Omental fat pad (tissue), 4 donors: ENCODE results near the gene PDZRN3. TPM values are rescaled to one million over a fixed set of nuclear protein-coding genes. Genes with fewer than 3 reads are reported as not detected.

Source experiments
- ATAC-seq: fragments of 150-250 bp; one replicate; pipeline ENCODE4 v1.9.1; 2016; ENCODE audit warnings: mild to moderate bottlenecking, moderate library complexity; ENCODE audit not compliant: low FRiP score
- DNase-seq: peaks from one replicate; pipeline ENCODE4 v3.0.0-alpha.2; 2019; ENCODE audit warnings: low spot score
- total RNA-seq, 4 donors: library from RNA; depleted of rRNA; stranded (reverse); fragments of >200 nt; gene quantifications; one replicate each; pipeline ENCODE4 v1.1.0, GENCODE V29; 2016
- TF ChIP-seq, protein P1 (sequence below), 3 donors: fragments of 450-650 bp; IDR thresholded peaks; one replicate each; pipeline ENCODE4 v1.5.1; 2016 to 2017; ENCODE audit warnings: antibody characterized with exemption in 3 of 3, mild to moderate bottlenecking in 3 of 3, moderate library complexity in 2 of 3

The PDZRN3 gene
- total RNA-seq, 4 donors from 2014 or later, result 22.8 to 47.4 (median 37.5) TPM

DNA sequence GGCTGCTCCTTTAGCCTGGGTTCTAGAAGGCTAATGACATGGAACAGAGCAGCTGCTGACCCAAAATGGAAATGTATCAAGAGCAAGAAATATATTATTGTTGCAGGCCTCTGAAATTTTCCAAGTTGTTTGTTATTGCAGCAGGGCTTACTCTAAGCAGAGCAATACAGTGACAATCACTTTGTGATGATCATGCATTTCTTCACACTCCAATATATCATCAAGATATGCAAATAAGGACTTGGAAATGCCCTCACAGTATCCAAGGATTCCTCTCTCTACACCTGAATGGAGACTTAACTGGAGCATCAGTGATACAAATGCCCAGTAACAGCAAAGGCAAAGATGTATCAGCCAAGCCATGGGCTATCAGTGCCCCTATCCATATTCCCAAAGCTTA lies 89.6 kb downstream of the PDZRN3 start:
- ATAC-seq, result no peak
- TF ChIP-seq, protein P1, sequence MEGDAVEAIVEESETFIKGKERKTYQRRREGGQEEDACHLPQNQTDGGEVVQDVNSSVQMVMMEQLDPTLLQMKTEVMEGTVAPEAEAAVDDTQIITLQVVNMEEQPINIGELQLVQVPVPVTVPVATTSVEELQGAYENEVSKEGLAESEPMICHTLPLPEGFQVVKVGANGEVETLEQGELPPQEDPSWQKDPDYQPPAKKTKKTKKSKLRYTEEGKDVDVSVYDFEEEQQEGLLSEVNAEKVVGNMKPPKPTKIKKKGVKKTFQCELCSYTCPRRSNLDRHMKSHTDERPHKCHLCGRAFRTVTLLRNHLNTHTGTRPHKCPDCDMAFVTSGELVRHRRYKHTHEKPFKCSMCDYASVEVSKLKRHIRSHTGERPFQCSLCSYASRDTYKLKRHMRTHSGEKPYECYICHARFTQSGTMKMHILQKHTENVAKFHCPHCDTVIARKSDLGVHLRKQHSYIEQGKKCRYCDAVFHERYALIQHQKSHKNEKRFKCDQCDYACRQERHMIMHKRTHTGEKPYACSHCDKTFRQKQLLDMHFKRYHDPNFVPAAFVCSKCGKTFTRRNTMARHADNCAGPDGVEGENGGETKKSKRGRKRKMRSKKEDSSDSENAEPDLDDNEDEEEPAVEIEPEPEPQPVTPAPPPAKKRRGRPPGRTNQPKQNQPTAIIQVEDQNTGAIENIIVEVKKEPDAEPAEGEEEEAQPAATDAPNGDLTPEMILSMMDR (IDR thresholded peaks at IDR 0.05), result no peak
- no peak for DNase-seq

DNA sequence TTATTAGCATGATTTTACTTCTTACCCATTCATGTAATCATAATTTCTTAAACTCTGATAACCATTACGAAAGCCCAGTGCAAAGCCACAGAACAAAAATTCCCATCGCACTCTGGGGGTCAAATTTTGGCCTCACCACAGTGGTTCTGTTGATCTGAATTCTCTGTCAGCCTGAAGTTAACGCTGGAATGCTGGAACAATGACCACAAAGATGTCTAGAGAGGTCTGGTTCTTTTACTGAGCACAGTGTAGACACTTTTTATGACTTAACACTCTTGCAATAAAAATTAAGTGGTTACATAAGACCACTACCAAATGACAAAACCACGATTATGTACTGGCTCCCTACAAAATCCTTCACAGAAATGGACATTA lies 94.7 kb downstream of the PDZRN3 start:
- no peak for ATAC-seq
- DNase-seq, result no peak
- TF ChIP-seq, protein P1 (IDR thresholded peaks at IDR 0.05), result no peak

DNA sequence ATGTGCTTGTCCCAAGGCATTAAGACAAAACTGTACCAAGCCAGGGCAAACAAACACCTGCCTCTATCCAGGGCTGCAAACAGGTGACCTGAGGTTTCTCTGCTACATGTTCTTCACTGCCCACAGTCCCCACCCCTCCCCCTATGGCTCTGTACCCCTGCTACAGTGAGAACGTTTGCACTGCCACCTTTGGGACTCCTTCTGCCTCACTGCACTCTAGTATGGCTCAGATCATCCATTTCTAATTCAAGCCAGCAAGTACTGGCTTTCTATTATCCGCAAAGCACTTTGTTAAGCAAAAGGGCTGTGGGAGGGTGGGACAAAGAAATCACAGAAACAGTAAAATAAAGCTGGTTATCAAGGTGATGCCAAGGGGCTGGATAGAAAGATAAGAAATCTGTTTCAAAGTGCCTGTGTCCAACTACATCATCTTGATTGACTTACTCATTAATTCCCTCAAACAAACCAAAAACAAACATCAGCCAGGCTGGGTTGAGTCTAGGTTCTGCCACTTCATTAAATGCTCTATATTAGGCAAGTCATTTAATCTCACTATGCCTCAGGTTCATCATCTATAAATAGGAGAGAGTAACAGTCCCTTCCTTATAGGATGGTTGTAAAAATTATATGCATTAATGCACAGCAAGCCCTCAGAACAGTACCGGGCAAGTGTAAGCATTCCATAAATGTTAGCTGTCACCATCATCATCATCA lies 95.3 kb downstream of the PDZRN3 start:
- TF ChIP-seq, protein P1 (IDR thresholded peaks at IDR 0.05), result no peak
- ATAC-seq, result no peak
- DNase-seq, result no peak

DNA sequence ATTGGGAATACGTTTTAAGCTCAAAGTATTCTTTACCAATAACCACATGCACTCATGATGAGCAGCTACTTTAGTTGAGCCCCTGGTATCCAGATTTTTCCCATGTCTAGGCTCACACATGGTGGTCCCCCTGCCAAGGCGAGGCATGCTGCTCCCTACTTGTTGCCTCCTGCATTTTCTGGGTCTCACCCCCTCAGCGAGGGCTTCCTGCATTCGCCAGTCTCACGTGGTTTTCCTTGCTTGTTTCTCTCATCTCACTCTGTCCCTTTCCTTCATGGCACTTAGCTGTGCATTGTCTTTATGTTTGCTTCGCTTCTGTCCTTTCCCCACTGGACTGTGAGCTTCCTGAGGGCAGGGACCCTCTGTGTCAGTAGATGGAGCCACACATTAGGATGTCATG lies 99.2 kb downstream of the PDZRN3 start:
- TF ChIP-seq, protein P1 (IDR thresholded peaks at IDR 0.05), result no peak
- ATAC-seq, result no peak
- DNase-seq, result no peak

DNA sequence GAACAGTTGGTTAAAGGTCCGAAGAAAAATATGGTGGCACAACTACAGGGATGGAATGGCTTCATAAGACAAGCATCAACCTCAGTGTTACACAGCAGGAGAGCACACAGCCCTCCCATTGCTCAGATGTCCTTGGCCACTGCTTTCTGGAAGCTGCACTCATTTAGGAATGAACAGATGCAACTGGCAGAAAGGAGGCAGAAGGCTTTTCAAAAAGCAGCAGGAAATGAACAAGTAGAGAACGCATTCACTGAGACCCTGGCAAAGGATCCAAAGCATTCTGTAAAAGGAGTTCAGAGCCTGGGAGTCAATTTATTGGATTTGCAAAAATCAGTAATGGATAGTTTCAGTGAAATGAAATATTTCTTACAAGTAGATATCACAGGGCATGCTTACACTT lies 101.1 kb downstream of the PDZRN3 start:
- no peak for DNase-seq
- ATAC-seq, result no peak
- TF ChIP-seq, protein P1 (IDR thresholded peaks at IDR 0.05), result no peak

DNA sequence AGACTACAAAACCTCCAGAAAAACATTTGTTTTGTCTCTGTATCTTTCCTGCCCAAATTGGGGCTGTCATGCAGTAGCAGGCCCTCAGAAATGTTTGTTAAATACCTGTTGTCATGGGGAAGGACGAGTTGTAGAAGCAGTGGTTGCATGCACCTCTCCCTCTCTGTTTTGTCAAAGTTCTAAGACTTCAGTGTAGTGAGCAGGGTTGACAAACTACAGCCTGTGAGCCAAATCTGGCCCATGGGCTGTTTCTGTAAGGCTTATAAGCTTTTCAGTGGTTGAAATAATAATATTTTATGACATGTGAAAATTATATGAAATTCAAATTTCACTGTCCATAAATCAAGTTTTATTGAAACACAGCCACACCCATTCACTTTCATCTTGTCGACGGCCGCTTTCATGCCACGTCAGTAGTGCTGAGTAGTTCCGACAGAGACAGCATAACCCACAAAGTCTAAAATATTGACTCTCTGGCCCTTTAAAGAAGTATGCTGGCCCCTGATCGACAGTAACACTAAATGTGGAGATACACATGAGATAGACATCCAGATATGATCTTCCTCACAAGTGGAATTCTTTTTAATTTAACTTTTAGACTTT lies 102.9 kb downstream of the PDZRN3 start:
- TF ChIP-seq, protein P1 (IDR thresholded peaks at IDR 0.05), result no peak
- no peak for DNase-seq
- ATAC-seq, result no peak

DNA sequence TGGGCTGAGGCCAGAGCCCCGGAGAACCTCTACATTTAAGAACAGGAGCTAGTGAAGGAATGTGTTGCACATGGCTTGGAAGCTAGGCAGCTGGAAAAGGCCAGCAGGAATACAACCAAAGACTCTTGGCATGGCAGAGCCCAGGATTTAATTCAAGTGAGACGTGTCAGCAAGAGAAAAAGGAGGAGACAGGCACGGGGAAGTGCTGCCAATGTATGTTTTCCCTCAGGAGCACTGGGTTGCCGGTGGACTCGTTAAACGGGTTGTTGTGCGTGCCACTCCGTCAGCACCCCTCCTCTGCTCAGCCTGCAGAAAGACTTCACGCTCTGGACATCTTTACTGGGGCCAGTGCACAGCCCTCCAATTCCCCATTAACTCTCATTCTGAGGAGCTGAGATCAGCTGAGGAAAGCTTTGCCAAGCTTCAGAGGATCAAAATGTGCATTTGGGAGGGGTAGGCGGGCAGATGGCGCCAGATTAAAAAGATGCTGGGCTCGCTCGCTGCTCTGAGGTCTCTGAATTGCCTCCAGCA lies 103.7 kb downstream of the PDZRN3 start:
- DNase-seq (no peak), ATAC-seq (no peak)
- TF ChIP-seq, protein P1 (IDR thresholded peaks at IDR 0.05), result no peak
